ENCODE results near the gene PPP4R3B. TPM values are rescaled to one million over a fixed set of nuclear protein-coding genes. Genes with fewer than 3 reads are reported as not detected.

Gene PPP4R3B
- total RNA-seq (2021; fragmentation: NEBNext Ultra II Directional; extraction: Animal tissue kit (Norgen Biotek cat#: 25700)), result 10 to 100 TPM; 37.1 to 43.1 (median 39.8) TPM
- long read RNA-seq, full-length matches to known transcripts, result 11 of 30 reads
- long read RNA-seq, partial matches to known transcripts, result 9 of 30 reads
- long read RNA-seq, other reads (novel, unspliced or antisense), result 10 of 30 reads

- no peaks in the 10 kb centered on the region for H3K9me3 Mint-ChIP-seq
These were observed at the start of gene PPP4R3B for GRCh38 chr2:55617175-55618024. Gene PPP4R3B, minus strand, starts transcription at chr2:55617622. Its CDS starts 337 bp downstream, at chr2:55617285.

GRCh38 chr2:55653255-55653654 lies 35.8 kb upstream of the PPP4R3B start:
- TF ChIP-seq CTCF (IDR thresholded peaks at IDR 0.05), result no peak
- no peaks in the 10 kb centered on the region for H3K9me3 Mint-ChIP-seq
- no peak overlapping the region for H3K27ac Mint-ChIP-seq
- H3K27me3 Mint-ChIP-seq (ENCODE audit: insufficient read depth), result no peaks in the 10 kb centered on the region
- H3K4me3 Mint-ChIP-seq, result no peak overlapping the region
- no peaks in the 10 kb centered on the region; the same call in 1 of the 2 replicates for H3K4me1 Mint-ChIP-seq (ENCODE audit: low read depth)
- no peak for DNase-seq
- peaks cover 23% of the 10 kb centered on the region for H3K36me3 Mint-ChIP-seq (ENCODE audit: low read depth)

More at GRCh38 chr2:55617175-55618024, at the start of gene PPP4R3B:
- Mint-ChIP-seq H3K4me3 (no peak within 1 kb of the TSS), H3K4me1 (ENCODE audit: low read depth) (peaks cover 17% of the 10 kb centered on the region), H3K36me3 (ENCODE audit: low read depth) (peaks cover 19% of the 10 kb centered on the region), H3K27ac (no peak within 1 kb of the TSS), H3K27me3 (ENCODE audit: insufficient read depth) (peaks cover 4% of the 10 kb centered on the region; the same call in 1 of the 2 replicates)
- TF ChIP-seq CTCF (IDR thresholded peaks at IDR 0.05), result peak; percentile 71
- DNase-seq, result peak; percentile 100

GRCh38 chr2:55649211-55649610 lies 31.8 kb upstream of the PPP4R3B start:
- peaks cover 13% of the 10 kb centered on the region for H3K36me3 Mint-ChIP-seq (ENCODE audit: low read depth)
- H3K27me3 Mint-ChIP-seq (ENCODE audit: insufficient read depth), result no peaks in the 10 kb centered on the region
- no peak overlapping the region for H3K27ac Mint-ChIP-seq
- H3K9me3 Mint-ChIP-seq, result no peaks in the 10 kb centered on the region
- TF ChIP-seq CTCF (IDR thresholded peaks at IDR 0.05), result no peak
- H3K4me1 Mint-ChIP-seq (ENCODE audit: low read depth), result peaks cover 8% of the 10 kb centered on the region
- no peak for DNase-seq
- no peak overlapping the region for H3K4me3 Mint-ChIP-seq

GRCh38 chr2:55636831-55637230 lies 19.4 kb upstream of the PPP4R3B start:
- Mint-ChIP-seq H3K36me3 (ENCODE audit: low read depth) (peaks cover 12% of the 10 kb centered on the region), H3K4me1 (ENCODE audit: low read depth) (no peaks in the 10 kb centered on the region), H3K9me3 (no peaks in the 10 kb centered on the region), H3K27me3 (ENCODE audit: insufficient read depth) (no peaks in the 10 kb centered on the region), H3K27ac (no peak overlapping the region), H3K4me3 (no peak overlapping the region)
- TF ChIP-seq CTCF (IDR thresholded peaks at IDR 0.05), result no peak
- DNase-seq, result no peak

GRCh38 chr2:55628931-55629330 lies 11.5 kb upstream of the PPP4R3B start:
- Mint-ChIP-seq H3K9me3 (no peaks in the 10 kb centered on the region), H3K4me1 (ENCODE audit: low read depth) (peaks cover 5% of the 10 kb centered on the region; the same call in 1 of the 2 replicates), H3K27ac (no peak overlapping the region), H3K4me3 (no peak overlapping the region), H3K36me3 (ENCODE audit: low read depth) (peaks cover 5% of the 10 kb centered on the region; the same call in 1 of the 2 replicates), H3K27me3 (ENCODE audit: insufficient read depth) (no peaks in the 10 kb centered on the region; the same call in 1 of the 2 replicates)
- no peak for DNase-seq
- TF ChIP-seq CTCF (IDR thresholded peaks at IDR 0.05), result no peak

Data from HFFc6 (cell line).